GM23338 (cell line): ENCODE measurements around the gene BTBD9. TPM values are rescaled to one million over a fixed set of nuclear protein-coding genes. Genes with fewer than 3 reads are reported as not detected.

Experiments
- ATAC-seq: fragments of 200-7000 bp; cut with Tn5 transposase; 3 replicates; pipeline ENCODE4 v1.9.1; 2020
- DNase-seq: peaks from one replicate; pipeline ENCODE4 v3.0.0-alpha.2; 2015; ENCODE audit warnings: low spot score
- H2AFZ ChIP-seq: fragments of 200-600 bp; sonication (generic); 2 replicates; pipeline ENCODE4 v1.8.0; 2016; ENCODE audit warnings: antibody characterized with exemption, mild to moderate bottlenecking, moderate library complexity
- H3F3A ChIP-seq: fragments of 200-600 bp; sonication (generic); replicated peaks from 2 replicates; pipeline ENCODE4 v1.8.0; 2017; ENCODE audit warnings: antibody characterized with exemption, mixed run types, low read depth
- H3K27ac ChIP-seq: fragments of 200-600 bp; sonication (generic); 2 replicates; pipeline ENCODE4 v1.6.1; 2016; ENCODE audit warnings: low read depth
- H3K27me3 ChIP-seq: fragments of 200-600 bp; sonication (generic); 2 replicates; pipeline ENCODE4 v1.8.0; 2016; ENCODE audit warnings: mild to moderate bottlenecking, mixed run types, moderate library complexity; ENCODE audit not compliant: insufficient read depth
- H3K36me3 ChIP-seq: fragments of 200-600 bp; sonication (generic); 2 replicates; pipeline ENCODE4 v1.8.0; 2016; ENCODE audit warnings: mild to moderate bottlenecking; ENCODE audit not compliant: insufficient read depth
- H3K4me1 ChIP-seq: fragments of 200-600 bp; sonication (generic); 2 replicates; pipeline ENCODE4 v1.8.0; 2016; ENCODE audit warnings: mild to moderate bottlenecking, moderate library complexity; ENCODE audit not compliant: insufficient read depth
- H3K4me2 ChIP-seq: fragments of 200-600 bp; sonication (generic); 2 replicates; pipeline ENCODE4 v1.7.1; 2017; ENCODE audit warnings: mixed run types
- H3K4me3 ChIP-seq: fragments of 200-600 bp; sonication (generic); 2 replicates; pipeline ENCODE4 v1.6.1; 2016; ENCODE audit warnings: mixed run types
- H3K79me2 ChIP-seq: fragments of 200-600 bp; sonication (generic); replicated peaks from 2 replicates; pipeline ENCODE4 v1.8.0; 2017; ENCODE audit warnings: mild to moderate bottlenecking; ENCODE audit not compliant: insufficient read depth
- H3K9me2 ChIP-seq: fragments of 200-600 bp; sonication (generic); 2 replicates; pipeline ENCODE4 v1.8.0; 2017; ENCODE audit not compliant: insufficient read depth
- H4K20me1 ChIP-seq: fragments of 200-600 bp; sonication (generic); replicated peaks from 2 replicates; pipeline ENCODE4 v1.8.0; 2017; ENCODE audit warnings: mild to moderate bottlenecking; ENCODE audit not compliant: insufficient read depth
- H3K27ac Mint-ChIP-seq: 2 replicates; pipeline ENCODE4 v1.8.0; 2020; ENCODE audit warnings: inconsistent platforms, mild to moderate bottlenecking, moderate library complexity, mixed read lengths
- H3K27me3 Mint-ChIP-seq: 3 replicates; pipeline ENCODE4 v1.8.0; 2022; ENCODE audit warnings: low read depth, mild to moderate bottlenecking, moderate library complexity, mixed read lengths, inconsistent platforms; ENCODE audit not compliant: insufficient read depth, poor library complexity
- H3K36me3 Mint-ChIP-seq: 3 replicates; pipeline ENCODE4 v1.8.0; 2021; ENCODE audit warnings: low read depth, mild to moderate bottlenecking, inconsistent platforms, moderate library complexity, mixed read lengths
- H3K4me1 Mint-ChIP-seq: 3 replicates; pipeline ENCODE4 v1.8.0; 2020; ENCODE audit warnings: mild to moderate bottlenecking, inconsistent platforms, mixed read lengths
- H3K4me3 Mint-ChIP-seq: 3 replicates; pipeline ENCODE4 v1.8.0; 2021; ENCODE audit warnings: moderate library complexity, mild to moderate bottlenecking, inconsistent platforms, mixed read lengths
- H3K9me3 Mint-ChIP-seq: 3 replicates; pipeline ENCODE4 v1.8.0; 2020; ENCODE audit warnings: moderate library complexity, mild to moderate bottlenecking, inconsistent platforms, mixed read lengths
- CREB1 ChIP-seq: fragments of 250-450 bp; sonication (Bioruptor Pico); IDR thresholded peaks from 2 replicates; pipeline ENCODE4 v1.5.0; 2020; ENCODE audit warnings: low read depth, mild to moderate bottlenecking, moderate library complexity
- EZH2 ChIP-seq: fragments of 200-600 bp; sonication (generic); IDR thresholded peaks from one replicate; pipeline ENCODE4 v1.8.0; 2017; ENCODE audit warnings: antibody characterized with exemption, mild to moderate bottlenecking, low read depth; ENCODE audit not compliant: unreplicated experiment
- EZH2phosphoT487 ChIP-seq: fragments of 200-600 bp; sonication (generic); IDR thresholded peaks from one replicate; pipeline ENCODE4 v1.8.1; 2018; ENCODE audit warnings: antibody characterized with exemption; ENCODE audit not compliant: unreplicated experiment
- JUNB ChIP-seq: IDR thresholded peaks from one replicate; pipeline ENCODE4 v1.6.1; 2016; ENCODE audit warnings: antibody characterized with exemption; ENCODE audit not compliant: unreplicated experiment
- NANOG ChIP-seq: IDR thresholded peaks from 2 replicates; pipeline ENCODE4 v1.6.1; 2016; ENCODE audit warnings: antibody characterized with exemption, borderline replicate concordance
- POLR2AphosphoS5 ChIP-seq: IDR thresholded peaks from 2 replicates; pipeline ENCODE4 v1.6.1; 2016; ENCODE audit warnings: antibody characterized with exemption, low read depth
- STAT1 ChIP-seq: IDR thresholded peaks from one replicate; pipeline ENCODE4 v1.6.1; 2016; ENCODE audit warnings: antibody characterized with exemption; ENCODE audit not compliant: unreplicated experiment
- ZNF114 ChIP-seq: fragments of 250-450 bp; sonication (Bioruptor Pico); IDR thresholded peaks from 2 replicates; pipeline ENCODE4 v1.5.0; 2020; ENCODE audit warnings: mild to moderate bottlenecking, moderate library complexity
- ZNF331 ChIP-seq: fragments of 250-450 bp; sonication (Bioruptor Pico); IDR thresholded peaks from 2 replicates; pipeline ENCODE4 v1.5.0; 2020; ENCODE audit warnings: low read depth, mild to moderate bottlenecking, moderate library complexity
- polyA plus RNA-seq: library from polyadenylated mRNA; unstranded; fragments of >200 nt; fragmentation: Nextera tagmentation; extraction: Ambion mirVana; gene quantifications from 2 replicates; pipeline ENCODE4 v1.2.1, GENCODE V29; 2016
- total RNA-seq: library from RNA; depleted of rRNA; stranded (reverse); fragments of >200 nt; shearing (Covaris generic); gene quantifications from 2 replicates; pipeline ENCODE4 v1.2.3, GENCODE V29; 2014
- TF ChIP-seq, protein P1 (sequence below): IDR thresholded peaks from one replicate; pipeline ENCODE4 v1.6.1; 2018; ENCODE audit warnings: antibody characterized with exemption; ENCODE audit not compliant: unreplicated experiment
- TF ChIP-seq, protein P2 (sequence below): fragments of 250-450 bp; sonication (Bioruptor Pico); IDR thresholded peaks from 2 replicates; pipeline ENCODE4 v1.5.0; 2020; ENCODE audit warnings: mild to moderate bottlenecking, moderate library complexity
- TF ChIP-seq, protein P3 (sequence below), 2 experiments: fragments of 200-600 bp in 1 of 2; sonication (generic) in 1 of 2; conservative IDR thresholded peaks; 2 replicates each; pipeline versions ENCODE4 v1.5.1 to v1.6.1; 2016 to 2017; ENCODE audit warnings: antibody characterized with exemption in 2 of 2, low read depth in 2 of 2, mild to moderate bottlenecking in 2 of 2, moderate library complexity in 1 of 2
- TF ChIP-seq, protein P4 (sequence below): IDR thresholded peaks from 2 replicates; pipeline ENCODE4 v1.6.1; 2016; ENCODE audit warnings: antibody characterized with exemption

BTBD9 gene
- total and polyA plus RNA-seq, 2 experiments from 2014 or later: 4.2 to 5.3 TPM

DNA sequence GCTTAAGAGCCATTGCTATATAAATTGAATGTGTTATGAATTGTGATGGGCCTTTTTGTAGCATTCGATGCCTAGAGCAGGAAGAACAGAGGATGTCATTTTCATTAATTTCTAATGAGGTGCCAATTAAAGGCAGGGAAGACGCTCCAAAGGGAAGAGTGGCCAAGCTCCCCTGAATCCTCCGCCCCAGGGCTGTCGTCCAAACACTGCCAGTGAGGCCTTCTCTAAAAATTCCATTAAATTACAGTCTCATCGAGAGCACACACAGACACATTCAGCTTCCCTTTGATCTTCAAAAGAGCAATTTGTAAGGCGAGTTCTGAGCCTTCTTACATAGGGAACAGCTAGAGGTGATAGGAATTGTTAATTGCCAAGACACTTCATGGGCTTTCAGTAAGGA lies 520.2 kb downstream of the BTBD9 start:
- Mint-ChIP-seq H3K27me3 (peaks cover 4% of the 10 kb centered on the region), H3K4me1 (peaks cover 24% of the 10 kb centered on the region), H3K36me3 (peaks cover 11% of the 10 kb centered on the region), H3K9me3 (no peaks in the 10 kb centered on the region; the same call in 2 of the 3 replicates), H3K27ac (no peak overlapping the region), H3K4me3 (no peak overlapping the region)
- H3K4me2 ChIP-seq: 0 out of 2 replicates have a peak overlapping the region, but pooled peaks have one; percentile 33
- no peak; the same call in 2 of the 3 replicates for ATAC-seq
- H2AFZ ChIP-seq: no peak overlapping the region
- no peaks in the 10 kb centered on the region for H3K27me3 ChIP-seq
- DNase-seq: peak; percentile 28
- H3K36me3 ChIP-seq: no peaks in the 10 kb centered on the region
- no peaks in the 10 kb centered on the region for H3K79me2 ChIP-seq
- no peaks in the 10 kb centered on the region for H3F3A ChIP-seq
- H3K4me1 ChIP-seq: peaks cover 13% of the 10 kb centered on the region
- H3K9me2 ChIP-seq: no peaks in the 10 kb centered on the region; the same call in 1 of the 2 replicates
- TF ChIP-seq, protein P1, sequence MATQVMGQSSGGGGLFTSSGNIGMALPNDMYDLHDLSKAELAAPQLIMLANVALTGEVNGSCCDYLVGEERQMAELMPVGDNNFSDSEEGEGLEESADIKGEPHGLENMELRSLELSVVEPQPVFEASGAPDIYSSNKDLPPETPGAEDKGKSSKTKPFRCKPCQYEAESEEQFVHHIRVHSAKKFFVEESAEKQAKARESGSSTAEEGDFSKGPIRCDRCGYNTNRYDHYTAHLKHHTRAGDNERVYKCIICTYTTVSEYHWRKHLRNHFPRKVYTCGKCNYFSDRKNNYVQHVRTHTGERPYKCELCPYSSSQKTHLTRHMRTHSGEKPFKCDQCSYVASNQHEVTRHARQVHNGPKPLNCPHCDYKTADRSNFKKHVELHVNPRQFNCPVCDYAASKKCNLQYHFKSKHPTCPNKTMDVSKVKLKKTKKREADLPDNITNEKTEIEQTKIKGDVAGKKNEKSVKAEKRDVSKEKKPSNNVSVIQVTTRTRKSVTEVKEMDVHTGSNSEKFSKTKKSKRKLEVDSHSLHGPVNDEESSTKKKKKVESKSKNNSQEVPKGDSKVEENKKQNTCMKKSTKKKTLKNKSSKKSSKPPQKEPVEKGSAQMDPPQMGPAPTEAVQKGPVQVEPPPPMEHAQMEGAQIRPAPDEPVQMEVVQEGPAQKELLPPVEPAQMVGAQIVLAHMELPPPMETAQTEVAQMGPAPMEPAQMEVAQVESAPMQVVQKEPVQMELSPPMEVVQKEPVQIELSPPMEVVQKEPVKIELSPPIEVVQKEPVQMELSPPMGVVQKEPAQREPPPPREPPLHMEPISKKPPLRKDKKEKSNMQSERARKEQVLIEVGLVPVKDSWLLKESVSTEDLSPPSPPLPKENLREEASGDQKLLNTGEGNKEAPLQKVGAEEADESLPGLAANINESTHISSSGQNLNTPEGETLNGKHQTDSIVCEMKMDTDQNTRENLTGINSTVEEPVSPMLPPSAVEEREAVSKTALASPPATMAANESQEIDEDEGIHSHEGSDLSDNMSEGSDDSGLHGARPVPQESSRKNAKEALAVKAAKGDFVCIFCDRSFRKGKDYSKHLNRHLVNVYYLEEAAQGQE: no peak
- TF ChIP-seq, protein P2, sequence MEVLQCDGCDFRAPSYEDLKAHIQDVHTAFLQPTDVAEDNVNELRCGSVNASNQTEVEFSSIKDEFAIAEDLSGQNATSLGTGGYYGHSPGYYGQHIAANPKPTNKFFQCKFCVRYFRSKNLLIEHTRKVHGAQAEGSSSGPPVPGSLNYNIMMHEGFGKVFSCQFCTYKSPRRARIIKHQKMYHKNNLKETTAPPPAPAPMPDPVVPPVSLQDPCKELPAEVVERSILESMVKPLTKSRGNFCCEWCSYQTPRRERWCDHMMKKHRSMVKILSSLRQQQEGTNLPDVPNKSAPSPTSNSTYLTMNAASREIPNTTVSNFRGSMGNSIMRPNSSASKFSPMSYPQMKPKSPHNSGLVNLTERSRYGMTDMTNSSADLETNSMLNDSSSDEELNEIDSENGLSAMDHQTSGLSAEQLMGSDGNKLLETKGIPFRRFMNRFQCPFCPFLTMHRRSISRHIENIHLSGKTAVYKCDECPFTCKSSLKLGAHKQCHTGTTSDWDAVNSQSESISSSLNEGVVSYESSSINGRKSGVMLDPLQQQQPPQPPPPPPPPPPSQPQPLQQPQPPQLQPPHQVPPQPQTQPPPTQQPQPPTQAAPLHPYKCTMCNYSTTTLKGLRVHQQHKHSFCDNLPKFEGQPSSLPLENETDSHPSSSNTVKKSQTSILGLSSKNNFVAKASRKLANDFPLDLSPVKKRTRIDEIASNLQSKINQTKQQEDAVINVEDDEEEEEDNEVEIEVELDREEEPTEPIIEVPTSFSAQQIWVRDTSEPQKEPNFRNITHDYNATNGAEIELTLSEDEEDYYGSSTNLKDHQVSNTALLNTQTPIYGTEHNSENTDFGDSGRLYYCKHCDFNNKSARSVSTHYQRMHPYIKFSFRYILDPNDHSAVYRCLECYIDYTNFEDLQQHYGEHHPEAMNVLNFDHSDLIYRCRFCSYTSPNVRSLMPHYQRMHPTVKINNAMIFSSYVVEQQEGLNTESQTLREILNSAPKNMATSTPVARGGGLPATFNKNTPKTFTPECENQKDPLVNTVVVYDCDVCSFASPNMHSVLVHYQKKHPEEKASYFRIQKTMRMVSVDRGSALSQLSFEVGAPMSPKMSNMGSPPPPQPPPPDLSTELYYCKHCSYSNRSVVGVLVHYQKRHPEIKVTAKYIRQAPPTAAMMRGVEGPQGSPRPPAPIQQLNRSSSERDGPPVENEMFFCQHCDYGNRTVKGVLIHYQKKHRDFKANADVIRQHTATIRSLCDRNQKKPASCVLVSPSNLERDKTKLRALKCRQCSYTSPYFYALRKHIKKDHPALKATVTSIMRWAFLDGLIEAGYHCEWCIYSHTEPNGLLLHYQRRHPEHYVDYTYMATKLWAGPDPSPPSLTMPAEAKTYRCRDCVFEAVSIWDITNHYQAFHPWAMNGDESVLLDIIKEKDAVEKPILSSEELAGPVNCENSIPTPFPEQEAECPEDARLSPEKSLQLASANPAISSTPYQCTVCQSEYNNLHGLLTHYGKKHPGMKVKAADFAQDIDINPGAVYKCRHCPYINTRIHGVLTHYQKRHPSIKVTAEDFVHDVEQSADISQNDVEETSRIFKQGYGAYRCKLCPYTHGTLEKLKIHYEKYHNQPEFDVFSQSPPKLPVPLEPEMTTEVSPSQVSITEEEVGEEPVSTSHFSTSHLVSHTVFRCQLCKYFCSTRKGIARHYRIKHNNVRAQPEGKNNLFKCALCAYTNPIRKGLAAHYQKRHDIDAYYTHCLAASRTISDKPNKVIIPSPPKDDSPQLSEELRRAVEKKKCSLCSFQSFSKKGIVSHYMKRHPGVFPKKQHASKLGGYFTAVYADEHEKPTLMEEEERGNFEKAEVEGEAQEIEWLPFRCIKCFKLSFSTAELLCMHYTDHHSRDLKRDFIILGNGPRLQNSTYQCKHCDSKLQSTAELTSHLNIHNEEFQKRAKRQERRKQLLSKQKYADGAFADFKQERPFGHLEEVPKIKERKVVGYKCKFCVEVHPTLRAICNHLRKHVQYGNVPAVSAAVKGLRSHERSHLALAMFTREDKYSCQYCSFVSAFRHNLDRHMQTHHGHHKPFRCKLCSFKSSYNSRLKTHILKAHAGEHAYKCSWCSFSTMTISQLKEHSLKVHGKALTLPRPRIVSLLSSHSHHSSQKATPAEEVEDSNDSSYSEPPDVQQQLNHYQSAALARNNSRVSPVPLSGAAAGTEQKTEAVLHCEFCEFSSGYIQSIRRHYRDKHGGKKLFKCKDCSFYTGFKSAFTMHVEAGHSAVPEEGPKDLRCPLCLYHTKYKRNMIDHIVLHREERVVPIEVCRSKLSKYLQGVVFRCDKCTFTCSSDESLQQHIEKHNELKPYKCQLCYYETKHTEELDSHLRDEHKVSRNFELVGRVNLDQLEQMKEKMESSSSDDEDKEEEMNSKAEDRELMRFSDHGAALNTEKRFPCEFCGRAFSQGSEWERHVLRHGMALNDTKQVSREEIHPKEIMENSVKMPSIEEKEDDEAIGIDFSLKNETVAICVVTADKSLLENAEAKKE (CRISPR knock-in tag): no peak
- TF ChIP-seq CREB1 (CRISPR knock-in tag): no peak
- TF ChIP-seq, protein P3, sequence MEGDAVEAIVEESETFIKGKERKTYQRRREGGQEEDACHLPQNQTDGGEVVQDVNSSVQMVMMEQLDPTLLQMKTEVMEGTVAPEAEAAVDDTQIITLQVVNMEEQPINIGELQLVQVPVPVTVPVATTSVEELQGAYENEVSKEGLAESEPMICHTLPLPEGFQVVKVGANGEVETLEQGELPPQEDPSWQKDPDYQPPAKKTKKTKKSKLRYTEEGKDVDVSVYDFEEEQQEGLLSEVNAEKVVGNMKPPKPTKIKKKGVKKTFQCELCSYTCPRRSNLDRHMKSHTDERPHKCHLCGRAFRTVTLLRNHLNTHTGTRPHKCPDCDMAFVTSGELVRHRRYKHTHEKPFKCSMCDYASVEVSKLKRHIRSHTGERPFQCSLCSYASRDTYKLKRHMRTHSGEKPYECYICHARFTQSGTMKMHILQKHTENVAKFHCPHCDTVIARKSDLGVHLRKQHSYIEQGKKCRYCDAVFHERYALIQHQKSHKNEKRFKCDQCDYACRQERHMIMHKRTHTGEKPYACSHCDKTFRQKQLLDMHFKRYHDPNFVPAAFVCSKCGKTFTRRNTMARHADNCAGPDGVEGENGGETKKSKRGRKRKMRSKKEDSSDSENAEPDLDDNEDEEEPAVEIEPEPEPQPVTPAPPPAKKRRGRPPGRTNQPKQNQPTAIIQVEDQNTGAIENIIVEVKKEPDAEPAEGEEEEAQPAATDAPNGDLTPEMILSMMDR (conservative IDR thresholded peaks at IDR 0.05; ENCODE audit: low read depth in 2 of 2): no peak
- TF ChIP-seq EZH2: no peak
- TF ChIP-seq JUNB: no peak
- no peak for TF ChIP-seq STAT1
- no peak for TF ChIP-seq NANOG
- TF ChIP-seq EZH2phosphoT487: no peak
- no peak for TF ChIP-seq ZNF114 (CRISPR knock-in tag)
- TF ChIP-seq ZNF331 (CRISPR knock-in tag): no peak
- TF ChIP-seq, protein P4, sequence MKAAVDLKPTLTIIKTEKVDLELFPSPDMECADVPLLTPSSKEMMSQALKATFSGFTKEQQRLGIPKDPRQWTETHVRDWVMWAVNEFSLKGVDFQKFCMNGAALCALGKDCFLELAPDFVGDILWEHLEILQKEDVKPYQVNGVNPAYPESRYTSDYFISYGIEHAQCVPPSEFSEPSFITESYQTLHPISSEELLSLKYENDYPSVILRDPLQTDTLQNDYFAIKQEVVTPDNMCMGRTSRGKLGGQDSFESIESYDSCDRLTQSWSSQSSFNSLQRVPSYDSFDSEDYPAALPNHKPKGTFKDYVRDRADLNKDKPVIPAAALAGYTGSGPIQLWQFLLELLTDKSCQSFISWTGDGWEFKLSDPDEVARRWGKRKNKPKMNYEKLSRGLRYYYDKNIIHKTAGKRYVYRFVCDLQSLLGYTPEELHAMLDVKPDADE: no peak
- no peak for TF ChIP-seq POLR2AphosphoS5
- H3K27ac ChIP-seq: no peak overlapping the region
- no peak overlapping the region for H3K4me3 ChIP-seq
- no peaks in the 10 kb centered on the region for H4K20me1 ChIP-seq
